CD4-positive, alpha-beta T cell (primary cell): Measurements from ENCODE around the gene TLL1. TPM values are rescaled to one million over a fixed set of nuclear protein-coding genes. Genes with fewer than 3 reads are reported as not detected.

Experiments
- ATAC-seq: fragments of 200-7000 bp; cut with Tn5 transposase; one replicate; pipeline ENCODE4 v1.10.0; 2022; ENCODE audit warnings: mild to moderate bottlenecking; ENCODE audit not compliant: poor library complexity
- CTCF ChIA-PET: fragments of 350-600 bp; sonication (Branson Sonifier 250); formaldehyde crosslinking; loops from one replicate; lab custom pipeline; 2021; ENCODE audit warnings: antibody characterized with exemption, inconsistent platforms; lab: Charles Lee
- POLR2A ChIA-PET: fragments of 350-600 bp; sonication (Branson Sonifier 250); formaldehyde crosslinking; loops from one replicate; lab custom pipeline; 2021; ENCODE audit warnings: antibody characterized with exemption, inconsistent platforms; lab: Charles Lee
- DNase-seq, 14 experiments: peaks; one replicate each; pipeline ENCODE4 v3.0.0-alpha.2; 2013 to 2020; ENCODE audit warnings: mixed read lengths in 2 of 14
- H3K27ac ChIP-seq, 2 donors: one replicate each; pipeline versions ENCODE4 v1.5.1 to v1.7.0; 2013; ENCODE audit warnings: low read length in 2 of 2, low read depth in 1 of 2, mild to moderate bottlenecking in 1 of 2
- H3K27me3 ChIP-seq, 2 experiments: 1 replicate in 1 of 2; 2 replicates in 1 of 2; pipeline versions ENCODE4 v1.6.1 to v1.7.0; 2013; ENCODE audit warnings: low read length in 2 of 2, control low read depth in 1 of 2, mild to moderate bottlenecking in 1 of 2, moderate library complexity in 1 of 2; ENCODE audit not compliant: insufficient read depth in 2 of 2, control insufficient read depth in 1 of 2
- H3K36me3 ChIP-seq: one replicate; pipeline ENCODE4 v1.6.1; 2013; ENCODE audit warnings: low read length, control low read depth; ENCODE audit not compliant: insufficient read depth
- H3K4me1 ChIP-seq: one replicate; pipeline ENCODE4 v1.6.1; 2013; ENCODE audit warnings: low read length, control low read depth; ENCODE audit not compliant: insufficient read depth
- H3K4me3 ChIP-seq: one replicate; pipeline ENCODE4 v1.5.1; 2013; ENCODE audit warnings: mild to moderate bottlenecking, low read length, moderate library complexity
- H3K9me3 ChIP-seq, 2 experiments: 1 replicate in 1 of 2; 2 replicates in 1 of 2; pipeline versions ENCODE4 v1.6.1 to v1.7.0; 2013; ENCODE audit warnings: low read length in 2 of 2, mild to moderate bottlenecking in 2 of 2, control low read depth in 1 of 2, moderate library complexity in 1 of 2; ENCODE audit not compliant: control insufficient read depth in 1 of 2, insufficient read depth in 1 of 2
- H3K27ac Mint-ChIP-seq: one replicate; pipeline ENCODE4 v1.8.0; 2020; ENCODE audit warnings: mixed read lengths
- H3K27me3 Mint-ChIP-seq: one replicate; pipeline ENCODE4 v1.8.0; 2021; ENCODE audit warnings: mixed read lengths
- H3K36me3 Mint-ChIP-seq: one replicate; pipeline ENCODE4 v1.8.0; 2021; ENCODE audit warnings: low read depth, mixed read lengths
- H3K4me1 Mint-ChIP-seq: one replicate; pipeline ENCODE4 v1.8.0; 2021; ENCODE audit warnings: low read depth, mixed read lengths
- H3K4me3 Mint-ChIP-seq: one replicate; pipeline ENCODE4 v1.8.0; 2020; ENCODE audit warnings: mild to moderate bottlenecking, mixed read lengths
- H3K9me3 Mint-ChIP-seq: one replicate; pipeline ENCODE4 v1.8.0; 2020; ENCODE audit warnings: mixed read lengths
- intact Hi-C, 2 experiments: fragments of 100-400 bp; cut with DNase I in 1 of 2; cut with micrococcal nuclease in 1 of 2; formaldehyde crosslinking; loops; one replicate each; pipeline versions ENCODE4 v1.15.1 to v1.9.0; 2023 to 2025; cut with DNase I, micrococcal nuclease
- total RNA-seq, 174 experiments: library from RNA in 2 of 174; stranded (reverse) in 2 of 174; gene quantifications; one replicate each; pipeline ENCODE4 v1.2.3 and lab custom pipeline; 2021 to 2026
- TF ChIP-seq, protein P1 (sequence below): fragments of 200-600 bp; IDR thresholded peaks from one replicate; pipeline ENCODE4 v1.8.0; 2022; ENCODE audit warnings: antibody characterized with exemption, mild to moderate bottlenecking

The TLL1 gene
- total RNA-seq, 2 experiments from 2014 or later, result not detected

DNA sequence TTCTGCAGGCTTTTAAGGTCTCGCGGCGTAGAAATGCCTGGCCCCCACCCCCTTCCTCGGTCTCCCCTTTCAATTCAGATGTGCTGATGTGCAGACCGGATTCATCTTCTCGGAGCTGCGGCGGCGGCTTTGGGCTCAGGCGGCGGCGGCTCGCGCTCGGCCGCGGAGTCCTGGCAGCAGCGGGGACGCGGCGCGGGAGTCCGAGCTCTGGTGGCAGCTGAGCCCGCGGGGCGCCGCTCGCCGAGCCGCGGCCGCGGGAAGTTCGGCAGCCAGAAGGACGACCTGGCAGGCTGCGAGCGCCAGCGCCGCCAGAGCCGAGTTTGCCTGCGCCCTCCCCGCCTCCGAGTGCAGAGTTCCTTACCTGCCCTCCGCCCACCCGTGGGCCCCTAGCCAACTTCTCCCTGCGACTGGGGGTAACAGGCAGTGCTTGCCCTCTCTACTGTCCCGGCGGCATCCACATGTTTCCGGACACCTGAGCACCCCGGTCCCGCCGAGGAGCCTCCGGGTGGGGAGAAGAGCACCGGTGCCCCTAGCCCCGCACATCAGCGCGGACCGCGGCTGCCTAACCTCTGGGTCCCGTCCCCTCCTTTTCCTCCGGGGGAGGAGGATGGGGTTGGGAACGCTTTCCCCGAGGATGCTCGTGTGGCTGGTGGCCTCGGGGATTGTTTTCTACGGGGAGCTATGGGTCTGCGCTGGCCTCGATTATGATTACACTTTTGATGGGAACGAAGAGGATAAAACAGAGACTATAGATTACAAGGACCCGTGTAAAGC is 448 bp downstream of the TLL1 start:
- no peak overlapping the region for H3K27ac Mint-ChIP-seq
- H3K4me3 ChIP-seq, result no peak overlapping the region
- no peak overlapping the region for H3K27ac ChIP-seq
- intact Hi-C loops, result no loop called here
- ATAC-seq (no peak), DNase-seq (no peak)
- H3K4me1 ChIP-seq, result peaks cover 11% of the 10 kb centered on the region
- no peak overlapping the region for H3K4me3 Mint-ChIP-seq
- no peaks in the 10 kb centered on the region for H3K9me3 Mint-ChIP-seq
- peaks cover 32 to 50% of the 10 kb centered on the region in 2 experiments for H3K27me3 ChIP-seq
- ChIA-PET POLR2A (no interaction called here), CTCF (no interaction called here)
- peaks cover 68% of the 10 kb centered on the region for H3K27me3 Mint-ChIP-seq
- TF ChIP-seq, protein P1, sequence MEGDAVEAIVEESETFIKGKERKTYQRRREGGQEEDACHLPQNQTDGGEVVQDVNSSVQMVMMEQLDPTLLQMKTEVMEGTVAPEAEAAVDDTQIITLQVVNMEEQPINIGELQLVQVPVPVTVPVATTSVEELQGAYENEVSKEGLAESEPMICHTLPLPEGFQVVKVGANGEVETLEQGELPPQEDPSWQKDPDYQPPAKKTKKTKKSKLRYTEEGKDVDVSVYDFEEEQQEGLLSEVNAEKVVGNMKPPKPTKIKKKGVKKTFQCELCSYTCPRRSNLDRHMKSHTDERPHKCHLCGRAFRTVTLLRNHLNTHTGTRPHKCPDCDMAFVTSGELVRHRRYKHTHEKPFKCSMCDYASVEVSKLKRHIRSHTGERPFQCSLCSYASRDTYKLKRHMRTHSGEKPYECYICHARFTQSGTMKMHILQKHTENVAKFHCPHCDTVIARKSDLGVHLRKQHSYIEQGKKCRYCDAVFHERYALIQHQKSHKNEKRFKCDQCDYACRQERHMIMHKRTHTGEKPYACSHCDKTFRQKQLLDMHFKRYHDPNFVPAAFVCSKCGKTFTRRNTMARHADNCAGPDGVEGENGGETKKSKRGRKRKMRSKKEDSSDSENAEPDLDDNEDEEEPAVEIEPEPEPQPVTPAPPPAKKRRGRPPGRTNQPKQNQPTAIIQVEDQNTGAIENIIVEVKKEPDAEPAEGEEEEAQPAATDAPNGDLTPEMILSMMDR, result no peak
- H3K36me3 ChIP-seq, result no peaks in the 10 kb centered on the region
- peaks cover 0 to 15% of the 10 kb centered on the region in 2 experiments for H3K9me3 ChIP-seq
- H3K4me1 Mint-ChIP-seq, result peaks cover 10% of the 10 kb centered on the region
- H3K36me3 Mint-ChIP-seq, result no peaks in the 10 kb centered on the region

DNA sequence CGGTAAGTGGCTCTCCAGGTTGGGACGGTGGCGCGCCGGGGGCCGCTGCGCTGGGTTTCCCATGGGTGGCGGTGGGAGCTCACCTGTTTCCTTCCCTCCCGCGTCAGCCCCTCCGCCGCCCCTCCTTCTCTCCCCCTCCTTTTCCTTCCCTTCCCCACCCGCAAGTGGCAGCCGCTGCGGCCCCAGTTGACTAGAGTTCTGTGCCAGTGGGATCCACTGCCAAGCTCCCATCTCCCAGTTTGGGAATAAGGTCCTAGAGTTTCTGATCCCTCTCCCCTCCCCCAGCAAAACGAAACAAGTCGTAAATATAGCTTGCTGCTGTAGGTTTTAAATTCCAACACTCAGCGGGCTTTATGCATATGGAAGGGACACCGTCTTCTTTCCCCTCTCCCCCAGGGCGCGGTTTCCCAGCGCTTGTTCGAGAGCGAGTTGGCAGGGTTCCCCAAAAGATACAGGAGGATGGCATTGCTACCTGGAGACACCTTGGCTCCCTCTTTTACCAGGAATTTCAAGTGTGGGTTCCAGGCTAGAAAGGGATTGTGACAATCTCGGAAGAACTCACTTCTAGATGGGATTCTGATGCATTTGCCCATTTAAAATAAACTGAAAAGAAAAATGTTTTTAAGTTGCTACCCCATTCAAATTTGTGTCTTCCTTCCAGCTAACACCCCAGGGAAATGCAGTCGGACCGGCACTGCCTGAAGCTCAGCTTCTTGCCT is 1.2 kb downstream of the TLL1 start:
- H3K27me3 ChIP-seq, result peaks cover 32 to 50% of the 10 kb centered on the region in 2 experiments

DNA sequence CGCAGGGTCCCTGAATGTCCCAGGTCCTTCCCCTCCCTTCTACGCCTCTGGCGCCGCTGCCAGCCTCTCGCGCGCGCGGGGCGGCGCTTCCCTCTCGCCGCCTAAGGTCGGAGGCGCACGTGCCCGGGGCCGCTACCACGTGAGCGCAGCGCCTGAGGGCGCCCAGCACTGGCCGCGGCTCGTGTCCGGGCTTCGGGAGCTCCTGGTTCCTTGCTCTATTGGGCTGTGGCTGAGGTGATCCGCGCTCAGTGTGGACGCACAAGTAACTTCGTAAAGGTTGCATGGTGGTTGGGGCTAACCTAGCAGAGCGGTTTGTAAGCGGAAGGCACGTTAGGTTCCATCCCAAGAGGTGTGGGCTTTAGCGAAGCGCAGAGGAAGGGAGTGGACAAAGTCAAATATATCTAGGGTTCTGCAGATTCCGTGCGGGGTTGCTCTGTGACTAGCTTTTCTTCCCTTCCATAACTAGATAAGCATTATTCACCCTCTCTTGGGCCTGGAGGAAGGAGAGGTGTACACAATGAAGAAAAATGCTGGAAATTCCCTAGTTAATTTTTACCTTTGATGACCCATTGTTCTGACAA is 1.8 kb downstream of the TLL1 start:
- ATAC-seq (no peak), DNase-seq (no peak)

More for the DNA sequence above, 1.2 kb downstream of the TLL1 start:
- CTCF ChIA-PET, result no interaction called here
- Mint-ChIP-seq H3K27ac (no peak overlapping the region), H3K4me1 (peaks cover 10% of the 10 kb centered on the region), H3K36me3 (no peaks in the 10 kb centered on the region), H3K4me3 (no peak overlapping the region), H3K9me3 (no peaks in the 10 kb centered on the region), H3K27me3 (peaks cover 68% of the 10 kb centered on the region)
- no peak for DNase-seq
- Histone ChIP-seq H3K27ac (no peak overlapping the region), H3K4me1 (peaks cover 11% of the 10 kb centered on the region), H3K4me3 (no peak overlapping the region), H3K36me3 (no peaks in the 10 kb centered on the region), H3K9me3 (peaks cover 0 to 15% of the 10 kb centered on the region in 2 experiments)
- intact Hi-C loops, result no loop called here
- no peak for ATAC-seq
- TF ChIP-seq, protein P1, result no peak
- POLR2A ChIA-PET, result no interaction called here

More for the DNA sequence above, 1.8 kb downstream of the TLL1 start:
- Histone ChIP-seq H3K4me3 (no peak overlapping the region), H3K27me3 (peaks cover 32 to 50% of the 10 kb centered on the region in 2 experiments), H3K36me3 (no peaks in the 10 kb centered on the region), H3K4me1 (peaks cover 11% of the 10 kb centered on the region), H3K9me3 (peaks cover 0 to 15% of the 10 kb centered on the region in 2 experiments), H3K27ac (no peak overlapping the region)
- Mint-ChIP-seq H3K27ac (no peak overlapping the region), H3K4me1 (peaks cover 10% of the 10 kb centered on the region), H3K27me3 (peaks cover 65% of the 10 kb centered on the region), H3K36me3 (no peaks in the 10 kb centered on the region), H3K9me3 (no peaks in the 10 kb centered on the region), H3K4me3 (no peak overlapping the region)
- TF ChIP-seq, protein P1, result no peak
- POLR2A ChIA-PET, result no interaction called here
- intact Hi-C loops, result no loop called here
- CTCF ChIA-PET, result no interaction called here
